ENCODE data around the gene GPR68. TPM values are rescaled to one million over a fixed set of nuclear protein-coding genes. Genes with fewer than 3 reads are reported as not detected.

GPR68 gene
- total RNA-seq, 4 donors from 2014 or later, result 1.5 to 1.7 TPM; not detected in 2

DNA sequence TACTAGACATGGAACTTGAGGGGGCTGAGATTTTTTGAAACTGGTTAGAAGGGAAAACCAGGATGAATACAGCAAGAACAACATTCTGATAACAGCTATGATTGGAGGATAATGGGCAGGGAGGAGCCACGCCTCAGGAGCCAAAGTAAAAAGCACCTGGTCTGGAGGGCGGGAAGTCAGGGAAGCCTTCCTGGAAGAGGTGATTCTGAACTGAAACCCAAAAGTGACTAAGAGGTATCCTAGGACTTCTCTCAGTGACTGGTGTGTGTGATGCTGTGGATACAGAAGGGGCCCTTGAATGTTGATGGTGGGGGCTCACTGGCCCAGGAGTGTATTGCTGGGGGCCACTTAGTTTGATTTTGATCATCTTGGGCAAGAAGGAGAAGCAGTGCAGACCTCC lies 18.8 kb upstream of the GPR68 start:
- TF ChIP-seq, protein P1, sequence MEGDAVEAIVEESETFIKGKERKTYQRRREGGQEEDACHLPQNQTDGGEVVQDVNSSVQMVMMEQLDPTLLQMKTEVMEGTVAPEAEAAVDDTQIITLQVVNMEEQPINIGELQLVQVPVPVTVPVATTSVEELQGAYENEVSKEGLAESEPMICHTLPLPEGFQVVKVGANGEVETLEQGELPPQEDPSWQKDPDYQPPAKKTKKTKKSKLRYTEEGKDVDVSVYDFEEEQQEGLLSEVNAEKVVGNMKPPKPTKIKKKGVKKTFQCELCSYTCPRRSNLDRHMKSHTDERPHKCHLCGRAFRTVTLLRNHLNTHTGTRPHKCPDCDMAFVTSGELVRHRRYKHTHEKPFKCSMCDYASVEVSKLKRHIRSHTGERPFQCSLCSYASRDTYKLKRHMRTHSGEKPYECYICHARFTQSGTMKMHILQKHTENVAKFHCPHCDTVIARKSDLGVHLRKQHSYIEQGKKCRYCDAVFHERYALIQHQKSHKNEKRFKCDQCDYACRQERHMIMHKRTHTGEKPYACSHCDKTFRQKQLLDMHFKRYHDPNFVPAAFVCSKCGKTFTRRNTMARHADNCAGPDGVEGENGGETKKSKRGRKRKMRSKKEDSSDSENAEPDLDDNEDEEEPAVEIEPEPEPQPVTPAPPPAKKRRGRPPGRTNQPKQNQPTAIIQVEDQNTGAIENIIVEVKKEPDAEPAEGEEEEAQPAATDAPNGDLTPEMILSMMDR (IDR thresholded peaks at IDR 0.05), result no peak
- TF ChIP-seq POLR2A (IDR thresholded peaks at IDR 0.05), result no peak
- DNase-seq, result no peak
- Histone ChIP-seq H3K4me3 (no peak overlapping the region), H3K4me1 (peaks cover 0 to 21% (median 6%) of the 10 kb centered on the region in 4 donors), H3K9me3 (no peaks in the 10 kb centered on the region), H3K36me3 (no peaks in the 10 kb centered on the region), H3K27ac (no peak overlapping the region), H3K27me3 (no peaks in the 10 kb centered on the region)

DNA sequence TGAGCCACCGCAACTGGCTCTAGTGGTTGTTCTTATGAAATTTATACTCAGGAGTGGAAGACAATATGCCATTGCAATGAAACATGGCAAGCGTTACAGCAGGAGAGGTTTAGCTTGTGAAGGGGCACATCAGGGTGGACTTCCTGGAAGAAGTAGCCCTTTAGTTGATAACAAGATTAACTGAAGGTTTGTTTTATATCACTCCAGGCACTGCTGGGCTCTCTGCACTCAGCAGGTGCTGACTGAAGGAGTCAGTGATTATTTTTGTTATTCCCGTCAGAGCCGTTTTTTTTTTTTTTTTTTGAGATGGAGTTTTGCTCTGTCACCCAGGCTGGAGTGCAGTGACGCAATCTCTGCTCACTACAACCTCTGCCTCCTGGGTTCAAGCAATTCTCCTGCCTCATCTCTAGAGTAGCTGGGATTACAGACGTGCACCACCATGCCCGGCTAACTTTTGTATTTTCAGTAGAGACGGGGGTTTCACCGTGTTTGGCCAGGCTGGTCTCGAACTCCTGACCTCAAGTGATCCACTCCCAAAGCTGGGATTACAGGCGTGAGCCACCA lies 17.6 kb upstream of the GPR68 start:
- DNase-seq, result no peak
- Histone ChIP-seq H3K36me3 (no peaks in the 10 kb centered on the region), H3K9me3 (no peaks in the 10 kb centered on the region), H3K4me3 (no peak overlapping the region), H3K4me1 (peaks cover 0 to 26% (median 6%) of the 10 kb centered on the region in 4 donors), H3K27ac (no peak overlapping the region), H3K27me3 (no peaks in the 10 kb centered on the region)
- no peak for TF ChIP-seq POLR2A (IDR thresholded peaks at IDR 0.05)
- TF ChIP-seq, protein P1 (IDR thresholded peaks at IDR 0.05), result no peak

DNA sequence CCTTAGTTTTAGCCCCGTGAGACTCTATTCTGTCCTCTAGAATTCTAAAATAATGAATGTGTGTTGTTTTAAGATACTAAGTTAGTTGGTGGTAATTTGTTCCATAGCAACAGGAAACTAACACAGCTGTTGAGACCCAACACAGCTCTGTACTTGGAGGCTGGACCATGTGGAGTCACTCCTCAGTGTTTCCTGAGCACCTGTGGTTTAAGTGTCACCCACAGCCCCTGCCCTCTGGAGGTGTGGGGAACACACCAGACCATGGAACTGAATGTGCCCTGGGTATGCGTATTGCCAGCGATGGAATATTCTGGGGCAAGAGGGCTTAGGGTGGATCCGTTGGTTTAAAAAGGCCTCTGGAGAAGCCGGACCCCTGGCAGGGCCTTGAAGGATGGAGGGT lies 16.6 kb upstream of the GPR68 start:
- Histone ChIP-seq H3K27ac (no peak overlapping the region), H3K27me3 (no peaks in the 10 kb centered on the region), H3K4me3 (no peak overlapping the region), H3K9me3 (no peaks in the 10 kb centered on the region), H3K4me1 (peaks cover 0 to 35% (median 6%) of the 10 kb centered on the region in 4 donors), H3K36me3 (no peaks in the 10 kb centered on the region)
- TF ChIP-seq POLR2A (IDR thresholded peaks at IDR 0.05), result no peak
- TF ChIP-seq, protein P1 (IDR thresholded peaks at IDR 0.05), result no peak
- DNase-seq, result no peak

DNA sequence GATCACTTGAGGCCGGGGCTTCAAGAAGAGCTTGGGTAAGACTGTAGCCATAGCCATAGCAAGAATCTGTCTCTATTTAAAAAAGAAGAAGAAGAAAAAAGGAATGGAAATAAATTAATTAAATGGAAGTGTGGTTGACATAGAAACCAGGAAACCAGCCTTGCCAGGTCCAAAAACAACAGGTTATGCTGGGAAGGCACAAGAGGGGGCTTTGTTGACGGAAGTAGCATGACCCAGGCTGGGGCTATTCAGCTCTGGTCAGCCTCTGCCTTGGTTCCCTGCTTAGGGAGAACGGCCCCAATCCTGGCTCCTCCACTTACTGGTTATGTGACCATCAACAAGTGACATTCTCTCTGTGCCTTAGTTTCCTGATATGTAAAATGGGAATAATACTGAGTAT lies 14.4 kb upstream of the GPR68 start:
- DNase-seq, result no peak
- no peaks in the 10 kb centered on the region for H3K9me3 ChIP-seq
- H3K27ac ChIP-seq, result no peak overlapping the region
- peaks cover 0 to 25% (median 5%) of the 10 kb centered on the region in 4 donors for H3K4me1 ChIP-seq
- no peak for TF ChIP-seq POLR2A (IDR thresholded peaks at IDR 0.05)
- TF ChIP-seq, protein P1 (IDR thresholded peaks at IDR 0.05), result no peak
- H3K36me3 ChIP-seq, result no peaks in the 10 kb centered on the region
- no peak overlapping the region for H3K4me3 ChIP-seq
- H3K27me3 ChIP-seq, result no peaks in the 10 kb centered on the region

GRCh38 chr14:91258011-91258618 lies 13.6 kb upstream of the GPR68 start:
- Histone ChIP-seq H3K27me3 (no peaks in the 10 kb centered on the region), H3K27ac (peak overlapping the region in 3 of 4 donors; percentile 0 to 39 (median 9))
- DNase-seq, result no peak

More at GRCh38 chr14:91258011-91258618, 13.6 kb upstream of the GPR68 start:
- H3K9me3 ChIP-seq, result no peaks in the 10 kb centered on the region
- no peak for TF ChIP-seq POLR2A (IDR thresholded peaks at IDR 0.05)
- TF ChIP-seq, protein P1 (IDR thresholded peaks at IDR 0.05), result no peak
- no peaks in the 10 kb centered on the region for H3K36me3 ChIP-seq
- H3K4me1 ChIP-seq, result peaks cover under 1 to 23% (median 8%) of the 10 kb centered on the region in 4 donors
- H3K4me3 ChIP-seq, result no peak overlapping the region
